Tongue (tissue), 2 donors: ENCODE results near the gene SPATA31C2. TPM values are rescaled to one million over a fixed set of nuclear protein-coding genes. Genes with fewer than 3 reads are reported as not detected.
"Not testable (repeated sequence)": the region's sequence is repeated elsewhere in the genome, so short reads cannot be mapped to it uniquely, and the experiment has no call there.

Experiments
- DNase-seq: peaks from one replicate; pipeline ENCODE4 v3.0.0-alpha.2; 2015
- total RNA-seq: library from RNA; depleted of rRNA; stranded (reverse); fragments of >200 nt; gene quantifications from one replicate; pipeline ENCODE4 v1.2.3, GENCODE V29; 2014

Gene SPATA31C2
- total RNA-seq: not detected

- not testable (repeated sequence) for DNase-seq
These were observed at the start of gene SPATA31C2 for GRCh38 chr9:88138375-88138774. Gene SPATA31C2, minus strand, starts transcription at chr9:88138475. Its CDS starts 29 bp downstream, at chr9:88138446.

- peak; percentile 41 for DNase-seq
These were observed 49.4 kb upstream of the SPATA31C2 start for GRCh38 chr9:88187631-88188030.

GRCh38 chr9:88186495-88187110, 48.3 kb upstream of the SPATA31C2 start:
- DNase-seq: no peak

GRCh38 chr9:88184976-88185375, 46.7 kb upstream of the SPATA31C2 start:
- DNase-seq: peak; percentile 53

GRCh38 chr9:88183798-88184495, 45.7 kb upstream of the SPATA31C2 start:
- no peak for DNase-seq

GRCh38 chr9:88182501-88182900, 44.2 kb upstream of the SPATA31C2 start:
- DNase-seq: no peak

GRCh38 chr9:88180081-88180765, 41.9 kb upstream of the SPATA31C2 start:
- no peak for DNase-seq

- no peak for DNase-seq
These were observed 40.8 kb upstream of the SPATA31C2 start for GRCh38 chr9:88179062-88179521.

GRCh38 chr9:88178641-88179040, 40.4 kb upstream of the SPATA31C2 start:
- no peak for DNase-seq

- no peak for DNase-seq
These were observed 39.1 kb upstream of the SPATA31C2 start for GRCh38 chr9:88177371-88177770.

- peak; percentile 35 for DNase-seq
These were observed 36.0 kb upstream of the SPATA31C2 start for GRCh38 chr9:88174324-88174723.

- peak; percentile 55 for DNase-seq
These were observed 35.2 kb upstream of the SPATA31C2 start for GRCh38 chr9:88173378-88173999.

GRCh38 chr9:88169700-88170099, 31.4 kb upstream of the SPATA31C2 start:
- no peak for DNase-seq

GRCh38 chr9:88168564-88168963, 30.3 kb upstream of the SPATA31C2 start:
- no peak for DNase-seq

- DNase-seq: no peak
These were observed 28.4 kb upstream of the SPATA31C2 start for GRCh38 chr9:88166660-88167059.

- DNase-seq: no peak
These were observed 26.6 kb upstream of the SPATA31C2 start for GRCh38 chr9:88164850-88165249.

- no peak for DNase-seq
These were observed 22.9 kb upstream of the SPATA31C2 start for GRCh38 chr9:88161144-88161543.

- no peak for DNase-seq
These were observed 5.8 kb upstream of the SPATA31C2 start for GRCh38 chr9:88143957-88144625.

GRCh38 chr9:88143179-88143578, 4.9 kb upstream of the SPATA31C2 start:
- DNase-seq: no peak

- DNase-seq: not testable (repeated sequence)
These were observed 4.7 kb downstream of the SPATA31C2 start for GRCh38 chr9:88133552-88133951.

GRCh38 chr9:88129556-88129955, 8.7 kb downstream of the SPATA31C2 start:
- not testable (repeated sequence) for DNase-seq

GRCh38 chr9:88127700-88128300, 10.5 kb downstream of the SPATA31C2 start:
- DNase-seq: not testable (repeated sequence)
